KMS-11 (cell line): Measurements from ENCODE around the gene S100A2.
"Not testable (repeated sequence)": the region's sequence is repeated elsewhere in the genome, so short reads cannot be mapped to it uniquely, and the experiment has no call there.

Experiments used
- H2AFZ ChIP-seq: fragments of 200-600 bp; sonication (generic); 2 replicates; pipeline ENCODE4 v1.6.1; 2016; ENCODE audit warnings: antibody characterized with exemption, mixed run types, low read depth
- H3K27ac ChIP-seq: fragments of 200-600 bp; sonication (generic); 2 replicates; pipeline ENCODE4 v1.6.1; 2016; ENCODE audit warnings: mild to moderate bottlenecking, mixed run types
- H3K27me3 ChIP-seq: fragments of 200-600 bp; sonication (generic); 2 replicates; pipeline ENCODE4 v1.6.1; 2017; ENCODE audit warnings: mild to moderate bottlenecking, low read depth, mixed run types, moderate library complexity; ENCODE audit not compliant: insufficient read depth
- H3K36me3 ChIP-seq: fragments of 200-600 bp; sonication (generic); 2 replicates; pipeline ENCODE4 v1.6.1; 2017; ENCODE audit warnings: mild to moderate bottlenecking, mixed run types; ENCODE audit not compliant: insufficient read depth
- H3K4me1 ChIP-seq: fragments of 200-600 bp; sonication (generic); 2 replicates; pipeline ENCODE4 v1.6.1; 2016; ENCODE audit warnings: mild to moderate bottlenecking, low read depth, mixed run types; ENCODE audit not compliant: poor library complexity, severe bottlenecking
- H3K4me2 ChIP-seq: fragments of 200-600 bp; sonication (generic); 2 replicates; pipeline ENCODE4 v1.7.0; 2016; ENCODE audit warnings: mild to moderate bottlenecking, mixed run types
- H3K4me3 ChIP-seq: fragments of 200-600 bp; sonication (generic); IDR thresholded peaks from 2 replicates; pipeline ENCODE4 v1.6.1; 2017; ENCODE audit warnings: low read depth, low read length, mixed read lengths; ENCODE audit not compliant: insufficient read depth
- H3K79me2 ChIP-seq: fragments of 200-600 bp; sonication (generic); 2 replicates; pipeline ENCODE4 v1.6.1; 2016; ENCODE audit warnings: low read depth, mixed run types; ENCODE audit not compliant: insufficient read depth
- H3K9ac ChIP-seq: fragments of 200-600 bp; sonication (generic); 2 replicates; pipeline ENCODE4 v1.6.1; 2016; ENCODE audit warnings: mild to moderate bottlenecking, mixed run types
- H4K20me1 ChIP-seq: fragments of 200-600 bp; sonication (generic); 2 replicates; pipeline ENCODE4 v1.6.1; 2016; ENCODE audit warnings: mild to moderate bottlenecking, mixed run types; ENCODE audit not compliant: insufficient read depth
- CTCF ChIP-seq: fragments of 200-600 bp; sonication (generic); conservative IDR thresholded peaks from 2 replicates; pipeline ENCODE4 v1.6.1; 2017; ENCODE audit warnings: low read depth, mild to moderate bottlenecking, antibody characterized with exemption, low read length, moderate library complexity, mixed read lengths

S100A2 gene

DNA sequence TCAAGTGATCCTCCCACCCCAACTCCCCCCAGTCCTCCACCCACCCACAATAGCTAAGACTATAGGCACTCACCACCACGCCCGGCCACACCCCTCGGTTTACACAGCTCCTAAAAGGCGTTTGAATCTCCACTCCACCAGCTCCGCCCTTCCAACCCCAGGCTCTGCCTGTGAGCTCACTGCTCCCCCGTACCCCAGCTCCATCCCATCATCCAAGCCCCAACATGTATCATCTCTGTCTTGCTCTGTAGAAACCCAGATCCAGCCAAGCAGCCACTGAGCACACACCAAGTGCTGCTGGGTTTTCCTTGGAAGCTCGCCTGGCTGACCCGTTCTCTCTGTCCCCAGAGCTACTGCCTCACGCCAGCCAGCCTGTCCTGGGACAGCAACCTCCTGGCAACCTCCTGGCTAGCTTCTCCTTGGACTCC, 12.0 kb upstream of the S100A2 start:
- Histone ChIP-seq H3K79me2 (no peaks in the 10 kb centered on the region), H3K4me2 (no peak overlapping the region), H3K27ac (no peak overlapping the region), H3K4me3 (no peak overlapping the region), H3K27me3 (peaks cover 10% of the 10 kb centered on the region; the same call in 1 of the 2 replicates), H3K4me1 (peaks cover 7% of the 10 kb centered on the region), H3K9ac (no peak overlapping the region), H3K36me3 (no peaks in the 10 kb centered on the region), H2AFZ (no peak overlapping the region), H4K20me1 (no peaks in the 10 kb centered on the region)
- TF ChIP-seq CTCF: no peak

- Histone ChIP-seq H2AFZ (no peak overlapping the region), H3K9ac (no peak overlapping the region), H3K79me2 (no peaks in the 10 kb centered on the region), H3K27me3 (peaks cover 10% of the 10 kb centered on the region; the same call in 1 of the 2 replicates), H3K27ac (no peak overlapping the region), H3K4me1 (peaks cover 8% of the 10 kb centered on the region), H3K36me3 (no peaks in the 10 kb centered on the region), H4K20me1 (no peaks in the 10 kb centered on the region), H3K4me3 (no peak overlapping the region), H3K4me2 (no peak overlapping the region)
- no peak for TF ChIP-seq CTCF
Observed at GRCh38 chr1:153577138-153577537, 11.5 kb upstream of the S100A2 start.

DNA sequence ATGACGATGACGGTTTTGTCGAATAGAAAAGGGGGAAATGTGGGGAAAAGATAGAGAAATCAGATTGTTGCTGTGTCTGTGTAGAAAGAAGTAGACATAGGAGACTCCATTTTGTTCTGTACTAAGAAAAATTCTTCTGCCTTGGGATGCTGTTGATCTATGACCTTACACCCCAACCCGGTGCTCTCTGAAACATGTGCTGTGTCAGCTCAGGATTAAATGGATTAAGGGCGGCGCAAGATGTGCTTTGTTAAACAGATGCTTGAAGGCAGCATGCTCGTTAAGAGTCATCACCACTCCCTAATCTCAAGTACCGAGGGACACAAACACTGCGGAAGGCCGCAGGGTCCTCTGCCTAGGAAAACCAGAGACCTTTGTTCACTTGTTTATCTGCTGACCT, 9.9 kb upstream of the S100A2 start:
- not testable (repeated sequence) for H4K20me1 ChIP-seq, H3K27ac ChIP-seq, H3K36me3 ChIP-seq, H3K79me2 ChIP-seq, H2AFZ ChIP-seq, H3K4me1 ChIP-seq, H3K4me2 ChIP-seq, H3K4me3 ChIP-seq, H3K9ac ChIP-seq
- peaks cover 10% of the 10 kb centered on the region; the same call in 1 of the 2 replicates for H3K27me3 ChIP-seq

DNA sequence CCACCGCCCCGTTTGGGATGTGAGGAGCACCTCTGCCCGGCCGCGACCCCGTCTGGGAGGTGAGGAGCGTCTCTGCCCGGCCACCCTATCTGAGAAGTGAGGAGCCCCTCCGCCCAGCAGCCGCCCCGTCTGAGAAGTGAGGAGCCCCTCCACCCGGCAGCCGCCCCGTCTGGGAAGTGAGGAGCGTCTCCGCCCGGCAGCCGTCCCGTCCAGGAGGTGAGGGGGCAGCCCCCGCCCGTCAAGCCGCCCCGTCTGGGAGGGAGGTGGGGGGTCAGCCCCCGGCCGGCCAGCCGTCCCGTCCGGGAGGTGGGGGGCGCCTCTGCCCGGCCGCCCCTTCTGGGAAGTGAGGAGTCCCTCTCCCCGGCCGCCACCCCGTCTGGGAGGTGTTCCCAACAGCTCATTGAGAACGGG, 9.4 kb upstream of the S100A2 start:
- not testable (repeated sequence) for H3K4me1 ChIP-seq, H3K27ac ChIP-seq, H3K79me2 ChIP-seq, H2AFZ ChIP-seq, H3K36me3 ChIP-seq, H4K20me1 ChIP-seq, H3K9ac ChIP-seq, H3K4me3 ChIP-seq, H3K4me2 ChIP-seq
- peaks cover 10% of the 10 kb centered on the region; the same call in 1 of the 2 replicates for H3K27me3 ChIP-seq

GRCh38 chr1:153573351-153573750, 7.7 kb upstream of the S100A2 start:
- Histone ChIP-seq H3K4me1 (peaks cover 15% of the 10 kb centered on the region), H3K4me3 (no peak overlapping the region), H2AFZ (no peak overlapping the region), H3K4me2 (no peak overlapping the region), H3K79me2 (no peaks in the 10 kb centered on the region), H3K36me3 (no peaks in the 10 kb centered on the region), H3K27ac (no peak overlapping the region), H3K27me3 (peaks cover 10% of the 10 kb centered on the region; the same call in 1 of the 2 replicates), H4K20me1 (no peaks in the 10 kb centered on the region), H3K9ac (no peak overlapping the region)
- TF ChIP-seq CTCF: no peak
